WERI-Rb-1 (cell line): ENCODE results near the gene ZNF837.
"Not testable (repeated sequence)": the region's sequence is repeated elsewhere in the genome, so short reads cannot be mapped to it uniquely, and the experiment has no call there.

ENCODE experiments used
- DNase-seq: peaks from one replicate; pipeline ENCODE4 v3.0.0-alpha.2; 2020
- H3K27ac ChIP-seq: fragments of 250-450 bp; sonication (Bioruptor Pico); 2 replicates; pipeline ENCODE4 v1.5.1; 2020; ENCODE audit warnings: mild to moderate bottlenecking, moderate library complexity
- H3K27me3 ChIP-seq: fragments of 250-450 bp; sonication (Bioruptor Pico); 2 replicates; pipeline ENCODE4 v1.5.1; 2021; ENCODE audit warnings: mild to moderate bottlenecking, low read depth, moderate library complexity; ENCODE audit not compliant: insufficient read depth, severe bottlenecking
- H3K36me3 ChIP-seq: fragments of 250-450 bp; sonication (Bioruptor Pico); 2 replicates; pipeline ENCODE4 v1.5.1; 2020; ENCODE audit warnings: mild to moderate bottlenecking, moderate library complexity
- H3K4me3 ChIP-seq: 2 replicates; pipeline ENCODE4 v1.5.1; 2011; ENCODE audit warnings: low read depth, mild to moderate bottlenecking, control low read depth, low read length
- H3K9me3 ChIP-seq: fragments of 250-450 bp; sonication (Bioruptor Pico); 2 replicates; pipeline ENCODE4 v1.5.1; 2021; ENCODE audit warnings: mild to moderate bottlenecking, moderate library complexity; ENCODE audit not compliant: severe bottlenecking
- TF ChIP-seq, protein P1 (sequence below): IDR thresholded peaks from 2 replicates; pipeline ENCODE4 v1.5.1; 2011; ENCODE audit warnings: low read depth, mild to moderate bottlenecking, control low read depth, inconsistent platforms, low read length

Gene ZNF837

DNA sequence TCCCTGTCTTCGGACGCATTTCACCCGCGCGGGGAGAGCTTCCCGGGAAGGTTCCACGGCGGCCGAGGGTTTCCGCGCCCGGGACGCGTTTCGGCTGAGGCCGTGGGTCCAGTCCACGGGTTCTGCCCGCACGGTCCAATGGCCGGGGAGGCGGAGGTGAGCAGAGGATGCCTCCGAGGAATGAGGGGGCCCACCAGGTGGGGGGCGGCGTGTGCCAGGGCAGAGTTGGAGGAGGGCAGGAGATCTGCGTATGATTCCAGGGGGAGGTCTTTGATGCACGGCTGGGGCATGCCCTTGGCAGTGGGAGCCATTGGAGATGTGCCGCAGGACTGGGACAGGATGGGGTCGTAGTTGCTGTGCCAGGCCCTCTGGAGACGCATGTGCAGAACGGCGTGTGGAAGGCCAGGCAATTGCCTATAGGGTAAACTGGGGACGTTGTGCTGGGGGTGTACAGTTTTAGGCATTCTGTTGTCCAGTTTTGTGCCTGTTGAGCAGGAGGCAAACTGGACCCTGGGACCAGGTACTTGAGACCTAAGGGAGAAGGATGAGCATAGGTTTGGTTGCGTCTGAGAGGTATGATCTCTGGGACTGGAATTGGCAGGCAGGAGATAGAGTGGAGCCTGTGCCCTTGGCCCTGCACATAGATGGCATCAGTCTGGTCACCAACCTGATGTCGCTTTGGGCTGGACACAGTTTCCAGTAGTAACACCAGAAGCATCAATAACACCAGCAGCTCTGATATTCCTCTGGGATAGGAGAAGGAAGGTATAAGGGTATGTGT is 28.4 kb upstream of the ZNF837 start:
- H3K27me3 ChIP-seq, result no peaks in the 10 kb centered on the region
- TF ChIP-seq, protein P1, sequence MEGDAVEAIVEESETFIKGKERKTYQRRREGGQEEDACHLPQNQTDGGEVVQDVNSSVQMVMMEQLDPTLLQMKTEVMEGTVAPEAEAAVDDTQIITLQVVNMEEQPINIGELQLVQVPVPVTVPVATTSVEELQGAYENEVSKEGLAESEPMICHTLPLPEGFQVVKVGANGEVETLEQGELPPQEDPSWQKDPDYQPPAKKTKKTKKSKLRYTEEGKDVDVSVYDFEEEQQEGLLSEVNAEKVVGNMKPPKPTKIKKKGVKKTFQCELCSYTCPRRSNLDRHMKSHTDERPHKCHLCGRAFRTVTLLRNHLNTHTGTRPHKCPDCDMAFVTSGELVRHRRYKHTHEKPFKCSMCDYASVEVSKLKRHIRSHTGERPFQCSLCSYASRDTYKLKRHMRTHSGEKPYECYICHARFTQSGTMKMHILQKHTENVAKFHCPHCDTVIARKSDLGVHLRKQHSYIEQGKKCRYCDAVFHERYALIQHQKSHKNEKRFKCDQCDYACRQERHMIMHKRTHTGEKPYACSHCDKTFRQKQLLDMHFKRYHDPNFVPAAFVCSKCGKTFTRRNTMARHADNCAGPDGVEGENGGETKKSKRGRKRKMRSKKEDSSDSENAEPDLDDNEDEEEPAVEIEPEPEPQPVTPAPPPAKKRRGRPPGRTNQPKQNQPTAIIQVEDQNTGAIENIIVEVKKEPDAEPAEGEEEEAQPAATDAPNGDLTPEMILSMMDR, result no peak
- H3K36me3 ChIP-seq, result peaks cover 6% of the 10 kb centered on the region
- H3K27ac ChIP-seq, result peak overlapping the region; percentile 49
- peak overlapping the region; percentile 69 for H3K4me3 ChIP-seq
- H3K9me3 ChIP-seq, result no peaks in the 10 kb centered on the region
- DNase-seq, result peak; percentile 42

DNA sequence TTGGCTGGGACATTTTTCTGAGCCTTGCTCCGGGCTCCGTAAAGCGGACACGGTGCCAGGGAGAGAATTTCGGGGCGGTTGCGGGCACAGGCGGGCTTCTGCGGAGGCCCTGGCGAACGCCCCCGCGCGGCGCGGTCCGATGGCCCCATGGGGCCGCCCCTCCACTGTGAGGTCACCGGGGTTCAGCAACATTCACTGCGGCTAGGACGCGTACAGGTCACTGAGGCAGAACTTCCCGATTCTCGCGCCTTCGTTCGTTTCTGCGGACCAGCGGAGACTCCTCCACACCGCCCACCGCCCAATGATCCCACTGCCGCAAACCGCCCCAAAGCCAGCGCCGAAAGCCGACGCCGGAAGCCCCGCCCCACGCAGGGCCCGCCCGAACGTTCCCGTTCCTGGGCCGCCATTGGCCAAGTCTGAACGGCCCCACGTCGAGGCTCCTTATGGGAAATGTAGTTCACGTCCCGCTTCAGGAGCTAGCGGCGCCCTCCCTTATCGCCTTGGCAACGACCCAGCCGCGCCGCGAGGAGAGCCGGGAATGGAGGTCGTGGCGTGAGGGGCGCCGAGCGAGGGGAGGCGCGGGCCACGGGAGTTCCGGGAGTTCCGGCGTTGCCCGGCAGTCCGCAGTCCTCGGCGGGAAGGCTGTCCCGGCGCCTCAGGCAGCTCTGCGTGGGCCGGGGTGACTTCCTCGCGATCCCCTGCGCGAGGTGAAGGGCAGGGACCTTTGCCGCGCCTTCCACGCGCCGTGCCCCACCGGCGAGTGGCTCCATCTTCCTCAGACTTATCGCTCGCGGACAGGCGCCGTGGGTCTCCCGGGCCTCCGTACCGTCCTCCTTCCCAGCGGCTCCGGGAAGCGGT is 27.6 kb upstream of the ZNF837 start, which contains the start of gene ZNF584:
TSS of gene ZNF584 (plus strand) at position 498 of the 858 bp plus-strand sequence. CDS start 499 bp downstream, outside the sequence.
- Histone ChIP-seq H3K4me3 (peak within 1 kb of the TSS; percentile 69), H3K27ac (peak within 1 kb of the TSS; percentile 78), H3K27me3 (no peaks in the 10 kb centered on the region), H3K9me3 (no peaks in the 10 kb centered on the region), H3K36me3 (peaks cover 6% of the 10 kb centered on the region)
- TF ChIP-seq, protein P1, result no peak
- DNase-seq, result peak; percentile 96

DNA sequence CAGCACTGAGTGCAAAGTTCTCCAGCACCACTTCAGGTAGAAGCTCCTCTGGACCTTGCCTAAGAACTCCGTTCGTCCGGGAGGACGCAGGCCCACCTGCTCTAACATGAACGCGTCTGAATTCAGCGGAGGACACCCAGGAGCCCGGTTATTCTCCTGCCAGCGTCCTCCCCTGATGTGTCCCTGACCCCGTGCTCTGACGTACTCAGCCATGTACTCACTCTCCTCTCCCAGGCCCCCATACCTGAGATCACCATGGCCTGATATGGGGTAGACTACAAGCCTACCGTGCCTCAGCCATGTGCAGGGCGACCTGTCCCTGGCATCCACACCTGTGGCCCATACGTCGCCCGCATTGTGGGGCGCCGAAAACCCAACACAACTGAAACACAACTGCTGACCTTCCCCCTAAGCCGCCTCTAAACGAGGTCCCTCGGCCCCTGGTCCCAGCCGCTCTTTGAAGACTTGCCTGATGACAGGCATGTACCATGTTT is 26.9 kb upstream of the ZNF837 start:
- H3K27ac ChIP-seq, result peak overlapping the region; percentile 78
- peaks cover 6% of the 10 kb centered on the region for H3K36me3 ChIP-seq
- TF ChIP-seq, protein P1, result no peak
- no peak for DNase-seq
- H3K9me3 ChIP-seq, result no peaks in the 10 kb centered on the region
- H3K4me3 ChIP-seq, result peak overlapping the region; percentile 69
- no peaks in the 10 kb centered on the region for H3K27me3 ChIP-seq

DNA sequence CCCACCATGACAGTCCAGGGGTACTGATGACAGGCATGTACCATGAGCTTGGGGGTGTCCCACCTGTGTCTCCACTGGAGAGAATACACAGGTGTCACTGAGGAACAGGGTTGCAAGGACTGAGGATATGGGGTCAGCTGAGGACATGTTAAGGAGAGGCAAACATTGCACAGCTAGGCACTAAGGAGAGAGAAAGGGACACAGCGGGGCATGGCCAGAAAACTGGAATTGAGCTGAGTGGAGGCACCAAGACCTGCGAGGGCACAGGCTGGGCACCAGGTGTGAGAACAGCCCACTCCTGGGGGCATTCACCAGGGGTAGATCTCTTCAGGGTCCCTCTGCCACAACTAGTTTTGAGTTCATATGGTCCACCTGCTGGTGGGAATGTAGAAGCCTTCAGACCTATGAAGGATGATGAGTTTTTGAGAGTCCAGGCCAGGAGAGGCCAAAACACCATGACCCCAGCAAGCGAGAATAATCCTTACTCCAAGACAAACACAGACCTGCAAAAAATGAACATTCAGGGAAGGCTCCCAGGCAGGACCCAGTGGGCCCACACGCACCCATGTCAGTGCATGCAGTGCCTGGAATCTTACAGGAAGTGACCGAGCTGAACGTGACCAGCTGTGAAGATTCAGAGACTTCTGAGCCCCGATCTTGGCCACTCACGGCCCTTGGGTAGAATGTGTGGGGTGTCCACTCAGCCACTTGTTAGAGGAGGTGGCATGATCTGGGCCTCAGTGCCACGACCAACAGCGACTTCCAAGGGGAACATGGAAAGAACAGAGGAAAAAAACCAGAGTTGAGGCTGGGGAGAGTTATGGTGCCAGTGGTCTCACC is 26.2 kb upstream of the ZNF837 start:
- Histone ChIP-seq H3K4me3 (peak overlapping the region; percentile 69), H3K27ac (no peak overlapping the region), H3K27me3 (no peaks in the 10 kb centered on the region), H3K9me3 (no peaks in the 10 kb centered on the region), H3K36me3 (peaks cover 6% of the 10 kb centered on the region)
- TF ChIP-seq, protein P1, result peak; percentile 28; the same call in 1 of the 2 replicates
- DNase-seq, result no peak

DNA sequence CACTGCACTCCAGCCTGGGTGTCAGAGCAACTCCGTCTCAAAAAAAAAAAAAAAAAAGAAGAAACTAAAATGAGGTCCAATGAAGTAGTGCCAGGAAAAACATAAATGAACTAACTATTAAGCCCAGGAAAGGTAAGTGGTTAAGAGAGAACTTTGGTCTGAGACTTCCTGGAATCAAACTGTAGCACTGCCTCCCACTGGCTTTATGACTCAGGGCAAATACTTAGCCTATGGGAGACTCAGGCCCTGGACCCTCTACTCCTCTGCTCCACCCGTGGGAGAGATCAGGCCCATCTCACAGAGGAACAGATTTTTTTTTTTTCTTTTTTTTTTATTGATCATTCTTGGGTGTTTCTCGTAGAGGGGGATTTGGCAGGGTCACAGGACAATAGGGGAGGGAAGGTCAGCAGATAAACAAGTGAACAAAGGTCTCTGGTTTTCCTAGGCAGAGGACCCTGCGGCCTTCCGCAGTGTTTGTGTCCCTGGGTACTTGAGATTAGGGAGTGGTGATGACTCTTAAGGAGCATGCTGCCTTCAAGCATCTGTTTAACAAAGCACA is 23.2 kb upstream of the ZNF837 start:
- not testable (repeated sequence) for DNase-seq

More for the DNA sequence above, 23.2 kb upstream of the ZNF837 start:
- not testable (repeated sequence) for H3K36me3 ChIP-seq, H3K4me3 ChIP-seq, H3K27me3 ChIP-seq, H3K9me3 ChIP-seq
- peak overlapping the region; percentile 56 for H3K27ac ChIP-seq
